HEK293T (cell line): Measurements from ENCODE around the gene ANKS1A.

ENCODE experiments used
- ARNT ChIP-seq: fragments of 450-650 bp; IDR thresholded peaks from 2 replicates; pipeline ENCODE4 v1.6.1; 2017; ENCODE audit warnings: mild to moderate bottlenecking
- FOXA1 ChIP-seq: fragments of 450-650 bp; IDR thresholded peaks from 2 replicates; pipeline ENCODE4 v1.6.1; 2016; ENCODE audit warnings: mild to moderate bottlenecking
- FOXM1 ChIP-seq: fragments of 450-650 bp; IDR thresholded peaks from 2 replicates; pipeline ENCODE4 v1.6.1; 2017; ENCODE audit warnings: mild to moderate bottlenecking, borderline replicate concordance
- NFRKB ChIP-seq: fragments of 450-650 bp; IDR thresholded peaks from 2 replicates; pipeline ENCODE4 v1.6.1; 2016; ENCODE audit warnings: mild to moderate bottlenecking, moderate library complexity
- SP1 ChIP-seq: fragments of 450-650 bp; IDR thresholded peaks from 2 replicates; pipeline ENCODE4 v1.6.1; 2017
- ZNF384 ChIP-seq: fragments of 450-650 bp; IDR thresholded peaks from 2 replicates; pipeline ENCODE4 v1.6.1; 2016

DNA sequence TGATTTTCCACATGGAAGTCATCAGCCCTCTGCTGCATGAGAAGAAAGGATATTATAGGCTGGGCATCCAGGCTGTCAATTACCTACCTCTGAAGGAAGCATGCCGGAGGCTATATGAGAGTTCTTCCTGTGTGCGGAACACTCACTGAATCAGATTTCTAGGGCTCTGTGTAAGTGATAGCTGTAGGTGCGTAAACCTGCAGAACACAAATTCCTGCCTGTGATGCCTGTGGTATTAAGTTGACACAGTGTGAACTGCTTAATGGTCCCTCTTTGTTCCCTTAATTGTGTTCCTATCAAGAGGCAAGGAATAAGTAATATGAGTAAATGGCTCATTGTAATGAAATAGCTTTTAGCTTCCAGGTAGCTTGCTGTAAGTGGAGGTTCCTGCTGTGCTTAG is 103.3 kb downstream of the ANKS1A start:
- no peak for TF ChIP-seq FOXA1
- TF ChIP-seq ZNF384: no peak
- no peak for TF ChIP-seq NFRKB
- TF ChIP-seq FOXM1: no peak
- no peak for TF ChIP-seq SP1
- no peak for TF ChIP-seq ARNT
